HG02938 (cell line): Measurements from ENCODE around the gene KMT2D.
"Not testable (repeated sequence)": the region's sequence is repeated elsewhere in the genome, so short reads cannot be mapped to it uniquely, and the experiment has no call there.

Experiments
- ATAC-seq: cut with Tn5 transposase; IDR thresholded peaks from one replicate; pipeline ENCODE4 v1.9.1; 2021; ENCODE audit warnings: mild to moderate bottlenecking, moderate library complexity; ENCODE audit not compliant: unreplicated experiment

Gene KMT2D

DNA sequence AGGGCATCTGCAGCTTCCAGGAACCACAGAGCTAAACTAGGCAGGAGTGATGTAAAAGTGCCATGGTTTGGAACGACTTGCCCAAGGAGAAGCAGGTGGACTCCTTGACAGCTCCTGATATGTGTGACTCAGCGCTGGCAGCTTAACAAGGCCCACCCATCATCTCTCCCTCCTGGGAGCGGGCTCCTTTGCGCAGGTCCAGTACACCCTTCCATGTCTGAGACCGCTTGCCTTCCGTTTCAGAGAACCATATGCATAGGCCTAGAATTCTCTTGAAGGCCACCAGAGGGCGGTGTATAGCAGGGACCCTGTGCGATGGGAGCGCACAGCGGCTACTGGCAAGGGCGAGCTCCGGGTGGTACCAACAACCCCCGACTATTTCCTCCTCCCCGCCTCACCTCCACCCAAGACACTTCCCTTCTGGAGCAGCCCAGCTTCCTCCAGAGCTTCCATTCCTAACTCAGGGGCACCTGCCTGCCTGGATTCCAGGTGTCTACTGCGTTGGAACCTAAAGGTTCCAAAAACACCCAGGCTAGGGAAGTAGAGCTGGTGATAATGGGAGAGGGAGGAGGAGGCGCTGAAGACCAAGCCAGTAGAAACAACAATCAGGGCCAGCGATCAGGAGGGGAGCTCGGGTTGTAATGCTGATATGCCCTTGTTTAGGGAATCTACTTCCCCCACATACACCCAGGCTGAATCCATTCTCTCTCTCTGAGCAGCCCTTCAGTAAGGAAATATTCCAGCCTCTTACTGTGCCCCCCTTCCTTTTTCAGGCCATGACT, 27.7 kb upstream of the KMT2D start:
- peak; percentile 78 for ATAC-seq

DNA sequence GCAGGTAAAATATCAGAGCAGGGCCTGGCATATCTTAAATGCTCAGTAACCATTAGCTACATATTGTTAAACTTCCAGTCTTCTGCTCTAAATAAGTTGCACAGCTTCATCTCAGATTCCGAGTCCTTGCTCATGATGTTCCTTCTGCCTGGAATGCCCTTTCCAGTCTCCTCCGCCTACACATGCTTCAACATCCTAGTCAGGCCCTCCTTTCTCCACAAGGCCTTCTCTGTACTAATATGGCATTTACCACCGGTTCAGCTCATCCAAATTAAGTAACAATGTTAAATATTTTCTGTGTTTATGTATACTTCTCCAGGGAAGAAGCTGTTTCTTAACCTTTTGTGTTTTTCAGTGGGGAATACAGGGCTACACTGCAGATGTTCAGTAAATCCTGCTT, 25.5 kb upstream of the KMT2D start:
- ATAC-seq: no peak

DNA sequence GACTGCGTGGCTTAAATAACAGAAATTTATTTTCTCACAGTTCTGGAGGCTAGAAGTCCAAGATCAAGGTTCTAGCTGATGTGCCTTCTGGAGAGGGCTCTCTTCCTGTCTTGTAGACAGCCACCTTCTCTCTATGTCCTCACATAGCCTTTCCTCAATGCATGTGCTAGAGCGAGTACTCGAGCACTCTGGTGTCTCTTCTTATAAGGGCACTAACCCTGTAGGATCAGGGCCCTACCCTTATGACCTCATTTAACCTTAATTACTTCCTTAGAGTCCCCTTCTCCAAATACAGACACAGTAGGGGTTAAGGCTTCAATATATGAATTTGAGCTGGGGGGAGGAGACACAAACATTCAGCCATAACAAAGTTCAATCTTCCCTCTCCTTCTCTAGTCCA, 23.8 kb upstream of the KMT2D start:
- no peak for ATAC-seq

DNA sequence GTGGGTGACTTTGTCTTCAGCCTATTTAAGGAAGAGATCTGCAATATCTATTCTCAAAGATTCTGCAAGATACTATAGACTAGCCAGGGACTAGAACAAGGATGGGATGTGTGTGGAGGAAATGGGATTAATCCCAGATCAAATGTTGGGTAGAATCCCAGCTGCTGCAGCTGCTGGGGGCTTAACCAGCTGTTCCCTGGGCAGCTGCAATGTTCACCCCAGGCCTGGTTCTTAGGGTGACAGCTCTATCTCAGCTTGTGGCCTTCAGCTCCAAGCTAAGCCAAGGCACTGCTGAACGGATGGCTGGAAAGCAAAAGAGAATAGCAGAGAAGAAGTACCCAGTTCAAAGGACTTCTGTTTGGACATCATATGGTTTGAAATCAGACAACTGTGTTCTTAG, 19.2 kb upstream of the KMT2D start:
- no peak for ATAC-seq

DNA sequence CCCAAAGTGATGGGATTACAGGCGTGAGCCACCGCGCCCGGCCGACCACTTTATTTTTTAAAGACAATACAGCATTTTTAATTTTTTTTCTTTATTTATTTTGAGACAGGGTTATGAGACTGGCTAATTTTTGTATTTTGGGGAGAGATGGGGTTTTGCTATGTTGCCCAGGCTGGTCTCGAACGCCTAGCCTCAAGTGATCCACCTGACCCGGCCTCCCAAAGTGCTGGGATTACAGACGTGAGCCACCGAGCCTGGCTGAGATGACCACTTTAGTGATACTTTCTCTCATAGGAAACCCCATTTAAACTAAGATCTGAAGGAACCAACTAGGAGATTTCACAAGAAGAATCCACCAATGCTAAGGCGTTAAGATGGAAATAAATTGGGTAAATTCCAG, 10.4 kb upstream of the KMT2D start:
- no peak for ATAC-seq

DNA sequence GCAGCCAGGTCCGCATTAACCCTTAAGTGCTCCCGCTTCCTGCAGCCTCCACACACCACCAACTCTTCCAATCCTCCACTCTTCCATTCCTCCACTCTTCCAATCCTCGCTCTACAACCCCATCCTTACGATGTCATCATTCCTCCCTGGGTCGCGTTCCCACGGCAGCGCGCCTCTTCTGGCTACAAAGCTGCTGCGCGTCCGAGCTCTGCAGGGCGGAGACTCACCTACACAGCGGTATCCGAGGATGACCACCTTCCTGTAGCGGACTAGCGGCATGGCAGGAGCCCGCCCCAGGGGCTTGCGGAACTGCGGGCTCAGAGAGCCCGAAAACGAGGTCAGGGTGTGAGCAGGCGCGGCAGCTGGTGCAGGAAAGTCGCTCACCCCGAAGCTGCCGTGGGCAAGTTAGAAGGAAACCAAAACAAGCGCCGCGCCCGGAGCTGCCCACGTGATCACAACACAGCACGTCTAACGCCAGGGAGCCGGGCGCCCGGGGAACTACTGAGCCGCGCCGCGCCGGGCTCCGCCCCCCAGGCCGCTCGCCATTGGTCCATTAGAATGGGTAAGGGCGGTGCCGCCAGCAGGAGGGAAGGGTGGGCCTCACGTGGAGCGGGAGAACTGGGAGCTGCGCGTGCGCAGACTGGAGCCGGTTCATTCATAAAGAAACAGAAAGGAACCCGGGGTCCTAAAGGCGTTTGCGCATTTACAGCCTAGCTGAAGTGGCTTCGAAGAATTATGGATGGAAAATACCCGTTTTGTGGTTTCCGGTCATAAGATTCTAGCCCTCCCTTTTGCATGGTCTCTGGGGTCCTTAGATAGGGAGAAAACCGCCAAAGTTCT, 9.1 kb upstream of the KMT2D start, which contains the start of gene RHEBL1:
Gene RHEBL1 (minus strand): TSS at position 473 of the 840 bp plus-strand sequence. CDS start 194 bp downstream, at position 279.
- ATAC-seq: peak; percentile 91

DNA sequence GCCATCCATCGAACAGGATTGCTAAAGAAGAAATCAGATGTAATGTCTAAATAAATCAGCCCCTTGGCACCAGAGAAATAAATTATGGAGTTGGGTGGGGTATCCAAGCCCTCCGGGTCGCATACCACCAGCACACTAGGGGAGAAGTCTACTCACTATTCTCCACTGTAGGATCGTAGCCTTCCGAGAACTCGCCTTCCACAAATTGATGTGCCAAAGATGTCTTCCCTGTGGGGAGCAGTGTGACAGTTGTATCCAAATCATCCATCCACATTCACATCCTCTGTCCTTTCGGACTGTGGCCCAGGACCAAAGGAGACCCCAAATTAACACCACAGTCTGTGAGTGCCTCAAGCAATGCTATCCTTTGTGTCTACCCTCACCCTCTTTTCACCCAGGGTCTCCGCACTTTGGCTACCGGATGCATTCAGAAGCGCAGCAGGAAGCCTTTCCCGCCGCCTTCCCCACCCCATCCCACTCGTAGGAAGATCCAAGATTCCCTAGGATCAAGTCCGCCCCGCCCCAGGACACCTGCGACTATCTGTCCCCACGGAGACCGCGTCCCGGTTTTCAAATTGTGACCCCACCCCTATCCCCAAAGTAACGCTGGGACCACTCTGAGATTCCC, 8.4 kb upstream of the KMT2D start:
- ATAC-seq: no peak

DNA sequence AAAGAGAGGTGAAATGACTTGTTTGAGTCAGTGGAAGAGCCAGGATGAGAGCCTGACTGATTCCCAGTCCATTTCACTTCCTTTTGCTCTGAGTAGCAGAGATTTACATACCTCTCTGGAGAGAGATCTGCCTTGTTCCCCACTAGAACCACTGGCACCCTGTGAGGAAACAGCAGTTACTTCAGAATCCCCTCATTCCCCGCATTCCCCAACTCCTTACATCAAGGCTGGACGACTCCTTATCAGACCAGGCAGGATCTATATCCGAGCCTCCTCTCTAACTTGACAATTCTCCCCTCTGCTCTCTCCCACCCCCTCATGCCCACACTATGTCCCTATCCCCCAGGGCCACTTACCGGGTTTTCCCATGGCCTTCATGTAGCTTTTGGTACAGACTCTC, 5.5 kb upstream of the KMT2D start:
- ATAC-seq: no peak

DNA sequence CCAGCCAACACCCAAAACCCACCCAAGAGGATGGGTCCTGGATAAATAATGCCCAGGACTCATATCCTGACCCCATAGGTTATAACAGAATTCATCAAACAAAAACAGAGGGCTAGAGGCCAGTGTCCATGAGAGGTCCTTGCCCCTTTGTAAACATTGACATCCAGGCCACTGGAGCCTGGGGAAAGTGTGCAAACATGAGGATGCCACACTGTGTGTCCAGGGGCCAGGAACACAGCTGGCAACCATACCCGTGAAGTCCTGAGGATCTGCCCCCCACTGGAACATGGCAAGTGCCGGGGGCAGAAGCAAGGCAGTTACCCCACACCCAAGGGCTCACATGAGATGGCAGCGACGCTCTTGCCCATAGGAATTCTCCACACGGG, 4.2 kb upstream of the KMT2D start:
- no peak for ATAC-seq

DNA sequence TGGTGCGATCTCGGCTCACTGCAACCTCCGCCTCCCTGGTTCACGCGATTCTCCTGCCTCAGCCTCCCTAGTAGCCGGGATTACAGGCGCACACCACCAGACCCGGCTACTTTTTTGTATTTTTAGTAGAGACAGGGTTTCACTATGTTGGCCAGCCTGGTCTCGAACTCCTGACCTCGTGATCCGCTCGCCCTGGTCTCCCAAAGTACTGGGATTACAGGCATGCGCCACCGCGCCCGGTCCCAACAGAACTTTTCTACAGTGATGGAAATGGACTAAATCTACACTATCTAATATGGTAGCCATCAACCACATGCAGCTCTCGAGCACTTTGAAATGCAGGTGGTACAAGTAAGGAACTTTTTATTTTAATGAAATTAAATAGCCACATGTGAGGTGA, 1.3 kb upstream of the KMT2D start:
- not testable (repeated sequence) for ATAC-seq

DNA sequence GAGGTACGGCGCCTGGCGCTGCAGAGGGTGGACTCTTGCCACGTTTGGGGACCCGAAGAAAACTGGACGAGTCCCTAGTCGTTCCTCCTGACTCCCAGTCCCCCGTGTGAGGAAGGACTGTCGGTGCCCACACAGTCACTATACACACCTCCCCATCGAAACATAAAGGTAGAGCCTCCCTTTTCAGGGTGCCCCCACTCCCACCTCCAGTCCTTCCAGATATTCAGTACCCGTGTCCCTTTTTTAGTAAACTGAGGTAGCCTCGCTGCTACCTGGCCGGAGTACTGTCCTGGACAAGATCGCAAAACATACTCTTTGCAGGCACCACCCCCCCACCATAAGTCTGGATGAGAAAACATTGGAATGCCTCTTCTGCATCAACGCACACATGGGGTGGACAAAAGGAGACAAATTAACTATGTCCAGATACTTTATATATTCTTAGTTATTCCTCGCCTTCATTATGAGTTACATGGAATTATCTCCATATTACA, 610 bp upstream of the KMT2D start:
- ATAC-seq: no peak

DNA sequence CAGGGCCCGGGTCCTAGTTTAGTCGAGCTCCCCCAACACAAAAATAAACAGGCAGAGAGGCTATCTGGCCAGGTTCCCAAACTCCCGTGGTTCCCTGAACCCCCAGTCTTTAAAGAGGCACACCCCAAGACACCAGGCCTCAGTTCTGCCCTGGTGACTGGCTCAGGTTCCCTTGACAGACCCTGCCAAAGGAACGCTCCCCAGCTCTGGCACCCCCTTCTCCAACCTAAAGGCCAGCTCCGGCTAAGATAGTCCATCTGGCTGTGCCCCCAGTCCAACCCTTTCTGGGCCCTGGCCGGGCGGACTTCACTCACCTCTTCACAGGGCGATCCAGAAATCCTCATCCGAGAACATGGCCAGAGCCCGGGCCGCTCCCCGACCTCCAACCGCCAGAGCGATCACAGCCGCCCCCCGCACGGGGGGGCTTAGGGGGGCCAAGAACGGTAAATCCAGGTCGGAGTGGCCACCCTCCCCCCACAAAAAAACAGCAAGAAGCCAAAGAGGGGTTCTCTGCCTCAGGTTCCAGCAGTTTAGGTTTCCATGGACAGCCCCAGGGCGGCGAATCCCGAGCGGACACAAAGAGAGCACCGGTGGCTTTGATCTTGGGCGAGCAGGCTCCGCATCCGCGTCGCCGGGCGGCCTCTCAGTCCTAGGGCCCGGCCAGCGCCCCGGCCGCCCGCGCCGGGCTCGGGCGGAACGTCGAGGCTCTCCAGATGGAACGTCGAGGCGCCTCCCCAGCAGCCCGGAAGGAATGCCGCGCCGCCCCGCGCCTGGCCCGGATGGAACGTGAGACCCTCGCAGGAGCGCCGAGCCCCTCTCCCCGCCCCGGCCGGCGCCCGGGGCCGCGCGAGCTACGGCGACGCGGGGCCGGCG, 1.1 kb downstream of the KMT2D start:
- ATAC-seq: peak; percentile 10

DNA sequence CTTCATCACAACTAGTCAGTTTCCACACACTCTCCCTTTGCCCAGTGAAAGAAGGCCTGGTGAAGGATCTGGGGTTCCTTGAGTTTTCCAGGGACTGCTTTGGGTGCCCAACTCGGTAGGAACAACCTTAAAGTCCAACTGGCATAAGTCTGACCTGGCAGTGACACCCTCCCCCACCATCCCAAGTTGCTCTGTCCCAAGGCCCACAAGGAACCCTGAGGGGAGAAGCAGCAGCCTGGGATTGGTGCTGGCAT, 1.6 kb downstream of the KMT2D start:
- no peak for ATAC-seq

DNA sequence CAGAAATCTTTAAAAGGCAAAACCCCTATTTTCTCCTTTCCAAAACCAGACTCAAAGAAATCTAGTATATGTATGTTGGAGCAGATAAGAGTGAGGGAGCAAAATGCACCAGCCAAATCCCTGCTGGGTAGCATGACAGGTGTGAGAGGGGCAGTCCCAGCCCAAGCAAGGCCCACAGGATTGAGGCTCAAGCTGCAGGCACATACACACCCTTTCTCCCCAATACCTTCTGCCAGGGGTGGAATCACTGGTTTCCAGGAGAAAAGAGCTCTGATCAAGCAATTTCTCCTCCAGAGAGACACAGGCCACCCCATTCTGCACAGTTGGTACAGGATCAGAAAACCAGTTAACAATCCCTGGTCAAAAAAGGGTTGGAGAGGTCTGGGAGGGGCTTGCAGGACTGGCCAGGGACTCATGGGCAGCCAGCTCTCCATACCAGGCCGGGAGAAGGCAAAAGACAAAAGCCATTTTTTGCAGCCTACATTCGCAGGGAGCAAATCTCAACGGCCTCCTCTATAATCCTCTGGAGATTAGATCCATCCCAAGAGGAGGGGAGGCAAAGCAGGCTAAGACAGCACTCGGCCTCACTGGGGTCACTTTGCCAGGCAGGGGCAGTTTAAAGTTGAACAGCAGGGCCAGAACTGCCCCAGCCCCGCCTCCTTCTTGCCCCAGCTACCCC, 2.1 kb downstream of the KMT2D start:
- ATAC-seq: no peak

DNA sequence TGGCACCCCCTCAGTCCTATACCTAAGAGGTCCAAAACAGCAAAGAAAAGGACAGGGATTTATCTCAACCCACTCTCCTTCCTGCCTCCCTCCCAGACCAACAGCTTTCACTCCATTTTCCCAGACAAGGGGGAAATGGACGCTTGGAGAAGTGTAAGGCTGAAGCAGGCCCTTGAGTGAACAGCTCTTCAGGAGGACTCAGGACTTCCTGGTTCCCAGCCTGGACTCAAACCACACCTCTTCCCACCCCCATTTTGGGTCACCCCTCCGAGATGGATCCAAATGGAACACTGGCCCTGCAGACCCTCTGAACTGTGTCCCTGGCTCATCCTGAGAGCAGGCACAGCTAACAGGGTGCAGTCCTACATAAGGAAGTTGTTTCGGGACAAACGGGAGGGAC, 2.7 kb downstream of the KMT2D start:
- no peak for ATAC-seq

DNA sequence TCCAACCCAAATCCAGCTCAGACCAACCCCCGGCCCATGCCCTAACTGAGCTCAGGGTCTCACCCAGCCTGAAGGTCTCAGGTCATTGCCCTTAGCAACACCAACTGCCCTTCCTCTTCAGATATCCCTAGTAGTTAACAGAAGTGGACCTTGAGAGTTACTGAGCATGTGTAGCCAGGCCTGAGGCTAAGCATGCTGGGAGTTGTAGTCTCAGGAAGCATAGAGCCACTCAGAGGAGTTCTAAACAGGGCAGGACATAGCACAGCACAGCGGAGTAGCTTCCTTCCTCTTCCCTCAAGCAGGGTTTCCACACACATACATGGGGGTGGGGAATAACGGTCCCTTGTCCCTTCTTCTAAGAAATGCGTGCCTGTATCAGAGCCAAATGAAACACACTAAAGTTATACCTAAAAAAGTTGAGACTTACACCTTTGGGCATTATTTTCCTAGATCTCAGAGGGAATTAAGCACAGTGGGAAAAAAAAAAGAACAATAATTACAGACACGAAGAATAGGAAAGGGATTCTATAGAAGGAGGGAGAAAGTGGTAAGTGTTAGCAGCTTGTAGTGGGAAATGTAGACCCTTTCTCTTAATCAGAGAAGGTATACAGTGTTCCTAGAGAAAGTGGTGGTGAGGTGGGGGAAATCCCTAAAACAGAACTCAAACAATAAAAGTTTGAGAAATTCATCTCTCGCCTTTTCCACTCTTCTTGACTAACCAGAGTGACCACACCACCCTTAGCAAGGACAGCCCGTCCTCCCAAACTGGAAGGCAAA, 4.4 kb downstream of the KMT2D start:
- peak; percentile 74 for ATAC-seq

DNA sequence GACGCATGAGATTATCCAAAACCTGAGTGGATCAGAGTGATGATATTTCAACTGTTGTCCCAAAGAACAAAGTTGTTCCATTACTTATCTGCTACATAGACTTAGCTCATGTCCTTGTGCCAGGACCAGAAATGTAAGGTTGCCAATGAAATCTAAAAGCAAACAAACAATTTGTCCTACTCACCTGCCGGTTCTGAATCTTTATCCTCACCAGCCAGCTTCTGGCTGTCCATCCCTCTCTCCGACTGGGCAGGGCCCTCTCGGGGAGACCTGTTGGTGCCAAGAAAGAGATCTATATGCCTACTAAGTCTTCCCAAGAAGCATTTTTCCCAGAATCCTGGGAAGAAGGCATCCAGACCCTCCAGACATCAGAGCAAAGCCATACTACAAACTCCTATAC, 5.5 kb downstream of the KMT2D start:
- no peak for ATAC-seq

DNA sequence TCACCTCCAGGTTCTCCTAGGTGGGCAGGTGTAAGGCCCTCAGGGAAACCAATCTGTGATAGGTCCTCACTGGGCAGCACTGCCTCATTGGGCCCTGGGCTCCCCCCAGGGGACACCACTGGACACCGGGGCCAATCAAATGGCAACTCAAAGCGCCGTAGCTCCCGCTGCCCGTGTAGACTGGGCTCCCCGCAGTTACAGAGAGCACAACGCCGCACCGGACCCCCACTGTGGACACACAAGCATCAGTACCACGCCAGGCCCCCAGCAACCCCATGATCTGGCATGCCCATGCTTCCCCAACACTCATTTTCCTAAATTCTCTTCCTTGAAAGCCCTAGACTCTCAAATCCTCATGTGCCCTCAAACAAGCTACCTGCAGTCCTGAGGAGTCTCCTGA, 6.1 kb downstream of the KMT2D start:
- no peak for ATAC-seq

DNA sequence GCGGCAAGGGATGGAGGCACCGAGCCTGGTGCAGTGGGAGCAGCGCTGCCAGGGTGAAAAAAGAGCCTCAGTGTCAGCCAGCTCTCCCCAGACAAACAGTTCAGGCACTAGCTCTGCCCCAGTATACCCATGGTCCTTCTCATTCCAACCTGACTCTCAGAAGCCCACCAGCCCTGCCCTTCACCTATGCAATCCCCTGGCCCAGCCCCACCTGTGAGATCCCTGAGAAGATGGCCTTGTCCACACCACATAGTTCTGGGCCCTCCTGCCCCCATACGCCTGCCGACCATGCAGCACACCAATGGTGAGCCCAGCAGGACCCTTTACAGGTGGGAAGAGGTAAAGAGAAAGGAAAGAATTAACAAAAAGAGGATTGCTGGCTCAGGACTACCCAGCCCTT, 6.5 kb downstream of the KMT2D start:
- ATAC-seq: no peak
